Activated naive CD8-positive, alpha-beta T cell (primary cell): ENCODE measurements around the gene SLC19A1.
A peak's percentile ranks its signal among the peaks of the same experiment; 100 is the strongest.

ENCODE experiments used
- H3K27ac Mint-ChIP-seq: one replicate; pipeline ENCODE4 v1.8.0; 2021; ENCODE audit warnings: mixed read lengths
- H3K27me3 Mint-ChIP-seq: one replicate; pipeline ENCODE4 v1.8.0; 2021; ENCODE audit warnings: mixed read lengths
- H3K36me3 Mint-ChIP-seq: one replicate; pipeline ENCODE4 v1.8.0; 2021; ENCODE audit warnings: mixed read lengths
- H3K4me1 Mint-ChIP-seq: one replicate; pipeline ENCODE4 v1.8.0; 2021; ENCODE audit warnings: low read depth, mixed read lengths
- H3K4me3 Mint-ChIP-seq: one replicate; pipeline ENCODE4 v1.8.0; 2021; ENCODE audit warnings: mild to moderate bottlenecking, mixed read lengths
- H3K9me3 Mint-ChIP-seq: one replicate; pipeline ENCODE4 v1.8.0; 2021; ENCODE audit warnings: low read depth, mixed read lengths

Gene SLC19A1

DNA sequence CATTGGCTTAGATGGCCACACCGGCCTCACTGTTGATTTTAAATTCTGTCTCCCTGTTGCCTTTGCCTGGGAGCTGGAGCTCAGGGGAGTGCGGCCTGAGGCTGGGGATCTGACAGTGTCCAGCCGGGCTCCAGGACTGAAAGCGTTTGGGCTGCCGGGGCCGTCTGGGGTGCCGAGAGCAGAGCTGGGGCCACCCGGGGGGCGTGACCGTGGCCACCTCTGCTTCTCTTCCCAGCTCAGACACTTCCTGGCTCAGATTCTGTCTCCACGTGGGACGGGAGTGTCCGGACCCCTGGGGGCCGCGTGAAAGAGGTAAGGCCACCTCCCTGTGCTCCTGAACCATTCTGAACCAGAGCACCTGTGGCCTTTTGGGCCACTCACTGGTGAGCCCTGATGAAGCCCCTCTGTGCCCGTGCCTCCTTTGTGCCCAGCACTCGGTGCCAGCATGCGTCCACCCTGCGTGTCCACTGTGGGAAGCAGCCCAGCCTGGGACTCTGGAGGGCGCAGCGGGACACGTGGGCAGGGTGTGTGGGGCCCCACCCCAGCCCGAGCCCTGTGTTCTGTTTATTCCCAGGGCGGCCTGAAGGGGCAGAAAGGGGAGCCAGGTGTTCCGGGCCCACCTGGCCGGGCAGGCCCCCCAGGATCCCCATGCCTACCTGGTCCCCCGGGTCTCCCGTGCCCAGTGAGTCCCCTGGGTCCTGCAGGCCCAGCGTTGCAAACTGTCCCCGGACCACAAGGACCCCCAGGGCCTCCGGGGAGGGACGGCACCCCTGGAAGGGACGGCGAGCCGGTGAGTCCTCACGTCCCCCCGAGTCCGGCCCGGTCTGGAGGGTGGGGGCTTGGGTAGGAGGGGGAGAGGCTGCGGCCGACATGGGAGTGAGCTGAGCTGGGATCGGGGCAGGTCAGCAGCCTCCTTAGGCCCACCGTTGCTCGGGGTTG lies 64.8 kb downstream of the SLC19A1 start:
- Mint-ChIP-seq H3K4me1 (peaks cover 32% of the 10 kb centered on the region), H3K27me3 (no peaks in the 10 kb centered on the region), H3K36me3 (no peaks in the 10 kb centered on the region), H3K9me3 (no peaks in the 10 kb centered on the region), H3K27ac (peak overlapping the region; percentile 97), H3K4me3 (peak overlapping the region; percentile 91)

DNA sequence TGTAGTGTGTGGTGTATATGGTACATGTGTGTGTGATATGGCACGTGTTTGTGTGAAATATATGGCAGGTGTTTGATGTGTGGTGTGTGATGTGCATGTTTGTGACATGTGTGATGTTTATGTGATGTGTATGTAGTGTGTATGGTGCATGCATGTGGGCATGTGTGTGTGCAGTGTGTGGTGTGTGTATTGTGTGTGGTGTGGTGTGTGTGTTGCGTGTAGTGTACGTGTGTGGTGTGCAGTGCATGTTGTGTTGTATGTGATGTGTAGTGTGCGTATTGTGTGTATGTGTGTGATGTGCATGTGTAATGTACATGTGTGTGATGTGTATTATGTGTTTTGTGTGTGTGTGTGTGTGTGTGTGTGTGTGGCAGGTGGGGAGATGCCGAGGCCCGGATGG lies 65.7 kb downstream of the SLC19A1 start:
- H3K27me3 Mint-ChIP-seq: no peaks in the 10 kb centered on the region
- no peaks in the 10 kb centered on the region for H3K9me3 Mint-ChIP-seq
- H3K4me1 Mint-ChIP-seq: peaks cover 30% of the 10 kb centered on the region
- no peaks in the 10 kb centered on the region for H3K36me3 Mint-ChIP-seq
- peak overlapping the region; percentile 33 for H3K4me3 Mint-ChIP-seq
- H3K27ac Mint-ChIP-seq: peak overlapping the region; percentile 66

DNA sequence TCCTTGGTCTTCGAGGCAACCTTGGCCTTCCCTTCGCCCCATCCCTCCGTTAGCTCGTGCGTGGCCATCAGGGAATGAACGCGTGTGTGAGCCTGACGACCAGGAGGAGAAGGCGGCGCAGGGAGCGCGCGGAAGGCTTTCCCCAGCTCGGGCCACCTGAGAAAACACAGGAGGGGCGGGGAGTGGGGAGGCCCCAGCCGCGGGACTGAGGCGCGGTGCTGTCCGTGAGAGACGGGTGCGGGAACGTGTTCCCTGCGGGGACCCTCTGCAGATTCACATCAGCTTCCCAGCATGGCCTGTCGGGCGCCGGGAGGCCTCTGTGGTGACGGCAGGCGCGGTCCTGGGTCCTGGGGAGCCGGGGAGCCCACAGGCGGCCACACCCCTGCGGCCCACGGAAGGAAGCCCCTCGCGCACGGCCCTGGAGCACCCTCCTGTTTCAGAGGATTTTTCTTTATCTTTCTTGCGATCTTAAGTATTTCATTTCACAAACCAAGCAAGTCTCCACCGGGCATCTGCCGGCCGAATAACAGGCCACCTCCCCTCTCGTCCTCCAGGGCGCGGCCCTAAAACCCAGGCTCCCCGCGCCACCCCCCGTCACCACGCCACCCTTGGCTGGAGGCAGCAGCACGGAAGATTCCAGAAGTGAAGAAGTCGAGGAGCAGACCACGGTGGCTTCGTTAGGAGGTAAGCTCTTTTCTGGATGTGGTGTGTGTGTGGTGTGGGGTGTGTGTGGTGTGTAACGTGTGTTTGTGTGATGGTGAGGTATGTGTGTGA lies 66.3 kb downstream of the SLC19A1 start:
- Mint-ChIP-seq H3K27ac (peak overlapping the region; percentile 66), H3K4me1 (peaks cover 33% of the 10 kb centered on the region), H3K36me3 (no peaks in the 10 kb centered on the region), H3K9me3 (no peaks in the 10 kb centered on the region), H3K27me3 (no peaks in the 10 kb centered on the region), H3K4me3 (no peak overlapping the region)

DNA sequence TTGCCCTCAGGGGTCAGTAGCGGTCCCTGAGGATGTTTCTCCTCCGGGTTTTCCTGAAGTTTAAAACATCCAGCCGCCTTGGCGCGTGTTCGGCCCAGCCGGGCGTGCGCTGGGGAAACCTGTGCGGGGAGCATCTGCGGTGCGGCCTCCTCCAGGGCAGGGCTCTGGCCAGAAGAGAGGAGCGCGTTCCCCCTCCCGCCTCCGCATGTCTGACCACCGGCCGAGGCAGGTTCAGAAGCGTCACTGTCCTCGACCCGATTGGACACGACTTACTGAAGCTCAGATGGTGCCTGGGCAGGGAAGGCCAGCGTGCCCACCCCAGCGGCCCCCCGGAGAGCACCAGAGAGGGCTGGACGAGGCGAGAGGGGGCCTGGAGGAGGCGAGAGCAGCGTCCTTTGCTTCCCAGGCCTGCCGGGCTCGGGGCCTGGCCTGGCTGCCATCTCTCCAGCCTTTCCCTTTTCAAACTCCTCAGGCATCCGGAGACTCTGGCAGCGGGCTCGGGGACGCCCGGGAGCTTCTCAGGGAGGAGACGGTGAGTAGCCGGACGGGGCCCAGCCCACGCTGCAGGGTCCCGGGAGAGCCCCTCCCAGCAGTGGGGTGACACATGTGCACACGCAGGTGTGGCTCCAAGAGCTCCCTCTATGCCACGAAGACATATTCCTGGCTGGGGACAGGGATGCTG lies 67.1 kb downstream of the SLC19A1 start:
- Mint-ChIP-seq H3K36me3 (no peaks in the 10 kb centered on the region), H3K4me1 (peaks cover 36% of the 10 kb centered on the region), H3K9me3 (no peaks in the 10 kb centered on the region), H3K27ac (no peak overlapping the region), H3K27me3 (no peaks in the 10 kb centered on the region), H3K4me3 (no peak overlapping the region)

DNA sequence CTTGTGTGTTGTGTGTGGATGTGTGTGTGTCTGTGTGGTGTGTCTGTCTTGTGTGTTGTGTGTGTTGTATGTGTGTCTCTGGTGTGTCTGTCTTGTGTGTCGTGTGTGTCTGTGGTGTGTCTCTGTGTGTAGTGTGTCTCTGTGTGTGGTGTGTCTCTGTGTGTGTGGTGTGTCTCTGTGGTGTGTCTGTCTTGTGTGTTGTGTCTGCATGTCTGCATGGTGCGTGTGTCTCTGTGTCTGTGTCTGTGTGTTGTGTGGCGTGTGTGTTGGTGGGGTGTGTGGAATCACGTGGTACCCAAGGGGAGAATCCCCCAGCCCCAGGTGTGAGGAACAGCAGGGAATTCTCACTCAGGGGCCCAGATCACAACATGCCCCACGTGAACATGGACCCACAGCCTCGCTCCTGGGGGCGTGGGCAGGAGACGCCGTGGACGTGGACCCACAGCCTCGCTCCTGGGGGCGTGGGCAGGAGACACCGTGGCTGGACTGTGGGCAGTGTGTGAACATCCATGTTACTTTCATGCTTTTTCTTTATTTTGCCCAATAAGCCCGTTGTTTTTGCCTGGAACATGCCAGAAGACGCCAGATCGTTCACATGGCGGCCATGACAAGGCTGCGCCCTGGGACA lies 67.8 kb downstream of the SLC19A1 start:
- Mint-ChIP-seq H3K27ac (no peak overlapping the region), H3K27me3 (no peaks in the 10 kb centered on the region), H3K4me1 (peaks cover 36% of the 10 kb centered on the region), H3K9me3 (no peaks in the 10 kb centered on the region), H3K36me3 (no peaks in the 10 kb centered on the region), H3K4me3 (no peak overlapping the region)

DNA sequence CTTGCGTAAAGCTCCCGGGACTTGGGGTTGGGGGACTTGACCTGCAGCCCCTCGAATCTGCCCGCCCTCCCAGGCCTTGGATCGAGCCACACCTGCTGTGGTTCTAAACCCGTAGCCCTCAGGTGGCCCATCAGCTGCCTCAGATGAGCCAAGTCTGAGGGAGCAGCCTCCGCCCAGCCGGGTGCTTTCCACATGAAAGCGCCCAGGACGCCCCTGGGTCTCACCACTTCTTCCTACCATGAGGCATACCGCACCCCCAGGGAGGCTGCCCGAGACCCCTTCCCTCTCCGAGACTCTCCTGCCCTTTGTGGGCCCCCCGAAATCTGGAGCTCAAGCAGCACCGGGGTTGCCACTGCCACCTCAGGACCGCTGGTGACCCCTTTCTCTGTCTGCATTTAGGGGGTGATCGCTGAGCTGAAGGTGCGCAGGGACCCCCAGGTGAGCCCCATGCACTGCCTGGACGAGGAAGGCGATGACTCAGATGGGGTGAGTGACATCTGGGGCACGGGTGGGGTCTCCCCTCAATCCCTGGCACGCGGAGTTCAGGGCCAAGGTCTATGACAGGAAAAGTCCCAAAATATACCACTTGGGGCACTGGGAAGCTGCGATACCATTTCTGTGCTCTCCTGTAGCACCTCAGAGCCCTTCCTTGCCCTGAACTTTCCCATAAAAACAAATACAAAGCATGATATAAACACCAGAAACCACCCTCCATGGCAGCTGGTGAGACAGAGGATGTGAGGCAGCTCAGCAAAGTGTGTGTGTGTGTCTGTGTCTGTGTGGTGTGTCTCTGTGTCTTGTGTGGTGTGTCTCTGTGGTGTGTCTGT lies 68.5 kb downstream of the SLC19A1 start:
- H3K4me3 Mint-ChIP-seq: no peak overlapping the region
- peaks cover 29% of the 10 kb centered on the region for H3K4me1 Mint-ChIP-seq
- no peaks in the 10 kb centered on the region for H3K36me3 Mint-ChIP-seq
- H3K9me3 Mint-ChIP-seq: no peaks in the 10 kb centered on the region
- H3K27ac Mint-ChIP-seq: no peak overlapping the region
- no peaks in the 10 kb centered on the region for H3K27me3 Mint-ChIP-seq

DNA sequence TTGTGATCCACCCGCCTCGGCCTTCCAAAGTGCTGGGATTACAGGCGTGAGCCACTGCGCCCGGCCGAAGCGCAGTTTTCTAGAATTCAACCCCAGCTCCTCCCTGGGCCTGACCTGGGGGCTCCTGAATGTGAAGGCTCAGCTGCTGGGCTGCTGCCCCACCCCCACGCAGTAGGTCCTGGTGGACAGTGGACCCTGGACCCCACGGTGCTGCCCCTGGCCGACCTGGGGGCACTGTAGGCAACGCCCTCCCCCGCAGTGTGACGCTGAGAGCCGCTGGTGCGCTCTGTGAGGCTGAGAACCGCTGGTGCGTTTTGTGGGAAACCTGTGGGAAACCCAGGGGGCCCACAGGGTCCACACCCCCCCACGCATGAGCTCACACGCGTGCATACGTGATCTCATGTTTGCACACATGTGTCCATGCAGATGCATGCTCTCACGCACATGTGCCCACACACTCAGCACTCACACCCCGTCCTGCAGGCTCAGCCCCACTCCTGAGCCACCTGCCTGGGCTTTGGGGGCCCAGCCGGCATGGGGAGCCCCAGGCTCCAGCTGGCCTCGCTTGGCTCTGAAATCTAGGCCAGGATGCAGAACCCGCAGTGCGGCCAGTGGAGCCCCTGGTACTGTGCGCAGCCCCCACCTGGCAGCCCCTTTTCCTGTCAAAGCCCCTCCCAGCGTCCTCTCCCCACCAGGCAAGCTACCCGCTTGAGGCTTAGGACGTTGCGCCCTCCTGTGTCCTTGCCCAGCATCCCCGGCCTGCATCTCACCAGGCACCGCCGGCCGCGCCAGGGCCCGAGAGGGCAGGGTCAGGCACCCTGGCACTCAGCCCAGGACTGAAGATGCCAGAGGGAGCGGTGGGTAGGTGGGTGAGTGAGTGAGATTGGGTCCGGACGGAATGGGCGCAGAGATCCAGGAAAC lies 69.5 kb downstream of the SLC19A1 start:
- H3K36me3 Mint-ChIP-seq: no peaks in the 10 kb centered on the region
- H3K27me3 Mint-ChIP-seq: no peaks in the 10 kb centered on the region
- no peak overlapping the region for H3K4me3 Mint-ChIP-seq
- no peak overlapping the region for H3K27ac Mint-ChIP-seq
- H3K9me3 Mint-ChIP-seq: no peaks in the 10 kb centered on the region
- H3K4me1 Mint-ChIP-seq: peaks cover 20% of the 10 kb centered on the region

DNA sequence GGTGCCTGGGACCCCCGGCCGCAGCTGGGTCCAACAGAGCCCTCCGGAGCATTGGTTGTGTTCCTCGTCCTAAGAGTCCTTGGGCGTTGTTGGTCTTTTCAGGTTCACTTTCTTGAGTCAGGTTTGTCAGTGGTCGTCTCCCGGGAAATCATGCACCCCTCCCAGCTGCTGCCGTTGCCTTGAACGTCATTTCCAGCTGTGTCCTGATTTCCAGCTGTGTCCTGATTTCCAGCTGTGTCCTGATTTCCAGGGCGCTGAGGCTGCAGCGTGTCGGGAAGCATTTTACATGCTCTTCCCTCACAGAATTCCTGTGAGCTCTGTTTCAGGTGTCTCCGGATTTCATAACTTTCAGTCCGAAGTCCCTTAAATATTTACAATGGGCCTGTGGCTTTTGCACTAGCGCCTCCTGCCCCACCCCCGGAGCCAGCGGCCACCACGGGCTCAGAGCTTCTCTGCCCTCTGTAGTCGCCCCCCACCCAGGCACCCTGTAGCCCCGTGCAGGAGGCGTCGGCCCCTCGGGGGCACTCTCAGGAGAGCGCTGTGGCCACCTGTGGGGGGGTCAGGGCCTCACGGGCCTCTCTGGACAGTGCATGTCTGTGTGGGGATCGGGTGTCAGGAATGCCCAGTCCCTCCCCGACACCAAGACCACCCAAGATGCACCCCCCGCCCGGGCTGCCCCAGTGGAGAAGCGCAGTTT lies 70.6 kb downstream of the SLC19A1 start:
- no peak overlapping the region for H3K4me3 Mint-ChIP-seq
- no peaks in the 10 kb centered on the region for H3K27me3 Mint-ChIP-seq
- H3K27ac Mint-ChIP-seq: peak overlapping the region; percentile 10
- H3K9me3 Mint-ChIP-seq: no peaks in the 10 kb centered on the region
- no peaks in the 10 kb centered on the region for H3K36me3 Mint-ChIP-seq
- H3K4me1 Mint-ChIP-seq: peaks cover 19% of the 10 kb centered on the region

DNA sequence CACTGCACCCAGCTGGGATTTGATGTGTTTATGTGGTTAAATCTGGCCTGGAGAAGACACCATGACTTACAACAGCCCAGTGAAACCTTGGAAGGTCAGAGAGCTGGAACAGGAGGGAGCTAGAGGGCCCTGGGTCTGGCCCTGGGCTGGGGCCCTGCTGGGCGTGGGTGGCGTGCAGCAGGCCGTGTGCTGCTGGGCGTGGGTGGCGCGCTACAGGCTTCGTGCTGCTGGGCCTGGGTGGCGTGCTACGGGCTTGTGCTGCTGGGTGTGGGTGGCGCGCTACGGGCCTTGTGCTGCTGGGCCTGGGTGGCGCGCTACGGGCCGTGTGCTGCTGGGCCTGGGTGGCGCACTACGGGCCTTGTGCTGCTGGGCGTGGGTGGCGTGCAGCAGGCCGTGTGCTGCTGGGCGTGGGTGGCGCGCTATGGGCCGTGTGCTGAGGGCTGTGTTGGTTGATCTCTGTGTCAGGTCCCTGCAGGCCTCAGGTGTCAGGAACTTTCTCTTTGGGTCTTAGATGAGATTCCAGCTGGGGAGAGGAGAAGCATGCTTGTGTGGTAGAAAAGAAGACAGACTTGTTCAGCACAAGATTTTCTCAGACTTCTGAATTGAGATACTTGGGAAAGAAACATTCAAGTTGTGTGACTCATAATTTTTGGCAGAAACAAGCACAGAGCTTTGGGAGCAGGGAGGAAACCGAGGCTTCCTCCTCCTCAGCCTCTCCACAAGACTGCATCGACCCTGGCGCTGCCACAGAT lies 71.3 kb downstream of the SLC19A1 start:
- no peaks in the 10 kb centered on the region for H3K36me3 Mint-ChIP-seq
- H3K4me1 Mint-ChIP-seq: peaks cover 15% of the 10 kb centered on the region
- no peaks in the 10 kb centered on the region for H3K9me3 Mint-ChIP-seq
- peak overlapping the region; percentile 59 for H3K4me3 Mint-ChIP-seq
- H3K27me3 Mint-ChIP-seq: no peaks in the 10 kb centered on the region
- H3K27ac Mint-ChIP-seq: peak overlapping the region; percentile 89

DNA sequence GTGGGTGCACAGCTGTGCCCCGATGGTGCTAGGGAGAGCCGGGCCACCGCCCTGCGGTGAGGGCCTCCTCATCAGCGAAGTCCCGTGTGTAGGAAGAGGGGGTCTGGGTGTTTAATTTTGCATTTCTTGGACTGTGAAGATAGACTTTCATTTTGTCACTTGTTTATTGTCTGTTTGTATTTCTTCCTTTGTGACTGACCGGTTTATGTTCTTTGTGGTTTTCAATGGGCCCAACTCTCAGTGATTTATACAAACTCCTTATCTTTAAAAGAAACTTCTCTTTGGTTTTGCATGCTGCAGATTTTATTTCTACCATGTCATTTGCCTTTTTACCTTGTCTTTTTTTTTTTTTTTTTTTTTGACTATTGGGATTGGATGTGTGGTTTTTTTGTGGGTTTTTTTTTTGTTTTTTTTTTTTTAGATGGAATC lies 72.1 kb downstream of the SLC19A1 start:
- no peak overlapping the region for H3K27ac Mint-ChIP-seq
- no peak overlapping the region for H3K4me3 Mint-ChIP-seq
- no peaks in the 10 kb centered on the region for H3K27me3 Mint-ChIP-seq
- H3K36me3 Mint-ChIP-seq: no peaks in the 10 kb centered on the region
- H3K9me3 Mint-ChIP-seq: no peaks in the 10 kb centered on the region
- H3K4me1 Mint-ChIP-seq: peaks cover 15% of the 10 kb centered on the region

DNA sequence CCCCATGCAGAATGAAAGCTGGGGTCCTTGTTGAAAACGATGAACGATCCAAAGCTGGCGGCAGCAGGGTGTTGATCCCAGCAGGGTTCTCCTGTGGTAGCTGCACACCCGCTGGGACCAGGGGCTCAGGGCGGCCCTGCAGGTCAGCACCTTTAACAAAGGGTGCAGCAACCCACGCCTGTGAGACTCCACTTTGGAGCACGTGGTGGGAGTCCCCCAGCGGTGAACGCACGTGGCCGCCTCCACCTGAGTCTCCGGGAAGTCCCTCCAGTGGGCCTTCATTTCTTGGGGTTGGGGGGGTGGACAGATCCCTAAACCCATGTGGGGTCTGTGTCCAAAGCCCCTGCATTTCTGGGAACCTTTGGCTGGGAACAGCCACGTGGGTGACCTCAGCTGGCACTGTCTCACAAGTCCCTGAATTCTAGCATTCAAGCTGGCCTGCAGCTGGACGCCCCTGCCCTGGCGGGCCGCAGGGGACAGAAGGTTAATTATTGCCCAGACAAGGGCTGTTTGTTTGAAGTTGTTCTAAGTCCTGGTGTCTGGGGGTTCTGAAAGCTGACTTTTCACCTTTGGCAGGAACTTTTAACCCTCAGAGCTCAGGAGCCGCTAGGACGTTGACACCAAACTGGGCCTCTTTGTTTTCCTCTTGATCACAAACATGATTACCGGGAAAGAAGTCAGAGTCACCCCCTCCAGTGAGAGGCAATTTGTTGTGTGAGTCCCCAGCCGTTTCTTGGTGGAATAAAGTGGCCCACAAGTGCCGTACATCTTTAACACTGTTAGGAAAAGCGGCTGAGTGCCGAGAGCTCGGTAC lies 72.8 kb downstream of the SLC19A1 start:
- Mint-ChIP-seq H3K4me1 (peaks cover 15% of the 10 kb centered on the region), H3K27me3 (no peaks in the 10 kb centered on the region), H3K27ac (no peak overlapping the region), H3K4me3 (no peak overlapping the region), H3K9me3 (no peaks in the 10 kb centered on the region), H3K36me3 (no peaks in the 10 kb centered on the region)

DNA sequence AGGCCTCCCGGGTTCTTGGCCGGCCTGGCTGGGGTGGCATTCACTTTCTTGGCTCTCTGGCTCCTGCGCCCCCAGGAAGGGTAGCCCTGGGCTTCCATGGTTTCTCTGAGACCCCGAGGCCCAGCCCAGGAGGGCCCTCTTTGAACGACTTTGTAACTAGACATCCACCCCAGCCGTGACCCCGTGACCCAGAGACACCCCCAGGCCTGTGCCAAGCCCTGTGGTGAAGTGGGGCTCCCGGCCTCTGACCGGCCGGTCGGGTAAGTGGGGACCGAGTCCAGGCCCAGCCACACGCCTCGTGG lies 73.3 kb downstream of the SLC19A1 start:
- H3K27ac Mint-ChIP-seq: no peak overlapping the region
- H3K4me1 Mint-ChIP-seq: peaks cover 12% of the 10 kb centered on the region
- no peaks in the 10 kb centered on the region for H3K27me3 Mint-ChIP-seq
- H3K4me3 Mint-ChIP-seq: no peak overlapping the region
- H3K36me3 Mint-ChIP-seq: no peaks in the 10 kb centered on the region
- no peaks in the 10 kb centered on the region for H3K9me3 Mint-ChIP-seq
